Hepatocyte (in vitro differentiated cells): ENCODE data around the gene IYD. TPM values are rescaled to one million over a fixed set of nuclear protein-coding genes. Genes with fewer than 3 reads are reported as not detected.

ENCODE experiments used
- DNase-seq: peaks from one replicate; pipeline ENCODE4 v3.0.0-alpha.2; 2016; ENCODE audit warnings: low spot score
- H2AFZ ChIP-seq: fragments of 200-600 bp; sonication (generic); 2 replicates; pipeline ENCODE4 v1.6.0; 2016; ENCODE audit warnings: antibody characterized with exemption, mild to moderate bottlenecking
- H3K27ac ChIP-seq: fragments of 200-600 bp; sonication (generic); 2 replicates; pipeline ENCODE4 v1.5.1; 2016; ENCODE audit warnings: mild to moderate bottlenecking
- H3K27me3 ChIP-seq: fragments of 200-600 bp; sonication (generic); 2 replicates; pipeline ENCODE4 v1.6.1; 2016
- H3K36me3 ChIP-seq: fragments of 200-600 bp; sonication (generic); replicated peaks from 2 replicates; pipeline ENCODE4 v1.5.1; 2016; ENCODE audit warnings: low read depth; ENCODE audit not compliant: insufficient read depth
- H3K4me1 ChIP-seq: fragments of 200-600 bp; sonication (generic); 2 replicates; pipeline ENCODE4 v1.5.1; 2016; ENCODE audit warnings: mild to moderate bottlenecking, moderate library complexity; ENCODE audit not compliant: insufficient read depth
- H3K4me2 ChIP-seq: fragments of 200-600 bp; sonication (generic); 2 replicates; pipeline ENCODE4 v1.6.0; 2016
- H3K4me3 ChIP-seq: fragments of 200-600 bp; sonication (generic); 2 replicates; pipeline ENCODE4 v1.5.1; 2016; ENCODE audit warnings: mild to moderate bottlenecking
- H3K79me2 ChIP-seq: fragments of 200-600 bp; sonication (generic); 2 replicates; pipeline ENCODE4 v1.6.0; 2017; ENCODE audit warnings: mild to moderate bottlenecking
- H3K9me2 ChIP-seq: fragments of 200-600 bp; sonication (generic); replicated peaks from 2 replicates; pipeline ENCODE4 v1.6.0; 2017; ENCODE audit warnings: mild to moderate bottlenecking; ENCODE audit not compliant: insufficient read depth
- H3K9me3 ChIP-seq: fragments of 200-600 bp; sonication (generic); 2 replicates; pipeline ENCODE4 v1.5.1; 2016; ENCODE audit warnings: low read depth, mild to moderate bottlenecking
- H4K20me1 ChIP-seq: fragments of 200-600 bp; sonication (generic); 2 replicates; pipeline ENCODE4 v1.6.0; 2016; ENCODE audit warnings: mild to moderate bottlenecking; ENCODE audit not compliant: insufficient read depth, poor library complexity, severe bottlenecking
- CTCF ChIP-seq: fragments of 200-600 bp; sonication (generic); IDR thresholded peaks from 2 replicates; pipeline ENCODE4 v1.5.1; 2016; ENCODE audit warnings: antibody characterized with exemption, mild to moderate bottlenecking; ENCODE audit not compliant: poor library complexity
- EZH2 ChIP-seq: fragments of 200-600 bp; sonication (generic); IDR thresholded peaks from 2 replicates; pipeline ENCODE4 v1.6.1; 2016; ENCODE audit warnings: antibody characterized with exemption, mild to moderate bottlenecking, borderline replicate concordance
- EZH2phosphoT487 ChIP-seq: fragments of 200-600 bp; sonication (generic); IDR thresholded peaks from one replicate; pipeline ENCODE4 v1.6.1; 2018; ENCODE audit warnings: antibody characterized with exemption, mild to moderate bottlenecking, low read depth, moderate library complexity; ENCODE audit not compliant: unreplicated experiment, severe bottlenecking
- WGBS: methylation state at CpG from one replicate; pipeline ENCODE4 v1.1.6; 2016; ENCODE audit warnings: low lambda C conversion rate; ENCODE audit errors: missing lambda C conversion rate; 5-methylcytosine and 5-hydroxymethylcytosine counted together
- polyA plus RNA-seq: library from polyadenylated mRNA; unstranded; fragments of >200 nt; fragmentation: Nextera tagmentation; extraction: Ambion mirVana; gene quantifications from 2 replicates; pipeline ENCODE4 v1.2.1, GENCODE V29; 2016
- total RNA-seq: library from RNA; depleted of rRNA; stranded (reverse); fragments of >200 nt; gene quantifications from 2 replicates; pipeline ENCODE4 v1.2.3, GENCODE V29; 2014

Gene IYD
- total and polyA plus RNA-seq, 2 experiments from 2014 or later: 3.1 to 8.5 TPM

- Histone ChIP-seq H3K4me3 (no peak overlapping the region), H2AFZ (no peak overlapping the region), H4K20me1 (no peaks in the 10 kb centered on the region), H3K27me3 (no peaks in the 10 kb centered on the region), H3K9me2 (no peaks in the 10 kb centered on the region), H3K27ac (no peak overlapping the region), H3K36me3 (no peaks in the 10 kb centered on the region), H3K9me3 (no peaks in the 10 kb centered on the region), H3K4me1 (peaks cover 4% of the 10 kb centered on the region), H3K79me2 (no peaks in the 10 kb centered on the region), H3K4me2 (no peak overlapping the region)
- TF ChIP-seq CTCF (no peak), EZH2 (no peak), EZH2phosphoT487 (no peak)
- 77% methylated on average over 5 of the region's 5 CpGs for WGBS
- DNase-seq: no peak
Observed at GRCh38 chr6:150327117-150327774, 41.6 kb upstream of the IYD start.

GRCh38 chr6:150328744-150329405, 39.9 kb upstream of the IYD start:
- no peak overlapping the region for H3K4me2 ChIP-seq
- H4K20me1 ChIP-seq: no peaks in the 10 kb centered on the region
- no peaks in the 10 kb centered on the region for H3K9me2 ChIP-seq
- TF ChIP-seq EZH2: no peak
- no peak for TF ChIP-seq EZH2phosphoT487
- no peak for TF ChIP-seq CTCF
- H3K27ac ChIP-seq: no peak overlapping the region
- H3K79me2 ChIP-seq: no peaks in the 10 kb centered on the region
- H3K36me3 ChIP-seq: no peaks in the 10 kb centered on the region
- H3K4me1 ChIP-seq: peaks cover 4% of the 10 kb centered on the region
- H2AFZ ChIP-seq: no peak overlapping the region
- peak; percentile 16 for DNase-seq
- H3K9me3 ChIP-seq: no peaks in the 10 kb centered on the region
- WGBS: 72% methylated on average over 6 of the region's 6 CpGs
- H3K4me3 ChIP-seq: no peak overlapping the region
- no peaks in the 10 kb centered on the region for H3K27me3 ChIP-seq

GRCh38 chr6:150331344-150331743, 37.5 kb upstream of the IYD start:
- Histone ChIP-seq H3K79me2 (no peaks in the 10 kb centered on the region), H2AFZ (no peak overlapping the region), H3K27ac (no peak overlapping the region), H4K20me1 (no peaks in the 10 kb centered on the region), H3K4me1 (peaks cover 4% of the 10 kb centered on the region), H3K4me3 (no peak overlapping the region), H3K9me3 (no peaks in the 10 kb centered on the region), H3K36me3 (no peaks in the 10 kb centered on the region), H3K27me3 (no peaks in the 10 kb centered on the region), H3K9me2 (no peaks in the 10 kb centered on the region), H3K4me2 (no peak overlapping the region)
- DNase-seq: no peak
- TF ChIP-seq EZH2: no peak
- no peak for TF ChIP-seq CTCF
- TF ChIP-seq EZH2phosphoT487: no peak
